ENCODE data around the gene ACTN3.

The ACTN3 gene

DNA sequence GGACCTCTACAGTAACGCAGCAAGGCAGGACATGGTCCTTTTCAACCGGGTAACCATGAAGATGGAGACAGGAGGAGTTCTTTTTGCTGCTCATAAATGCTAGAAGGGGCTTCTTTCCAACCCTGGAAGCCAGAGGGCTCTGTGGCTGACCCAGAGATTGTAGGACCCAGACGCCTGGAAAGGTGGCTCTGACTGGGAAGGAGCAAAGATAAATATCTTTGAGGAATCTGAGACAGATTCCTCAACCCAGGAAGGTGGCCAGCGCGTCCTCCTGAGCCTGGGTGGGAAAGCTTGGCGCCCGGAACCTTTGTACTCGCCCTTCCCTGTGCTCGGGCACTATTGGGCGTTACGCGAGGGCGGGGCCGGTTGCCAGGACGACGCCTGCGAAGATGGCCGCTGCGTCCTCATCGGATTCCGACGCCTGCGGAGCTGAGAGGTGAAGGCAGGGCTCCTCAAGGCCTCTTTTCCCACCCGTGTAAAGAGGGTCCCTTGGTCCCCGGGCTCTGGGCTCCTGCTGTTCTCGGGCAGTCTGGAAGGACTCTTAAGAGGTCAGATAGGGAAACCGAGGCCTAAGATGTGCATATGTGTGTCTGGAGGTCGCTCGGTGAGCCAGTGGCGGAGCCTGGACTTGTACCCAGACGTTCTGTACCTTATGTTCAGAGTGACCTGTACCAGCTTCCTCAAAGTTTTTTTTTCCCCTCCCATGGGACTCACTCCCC, 36.3 kb upstream of the ACTN3 start, which contains the start of gene BBS1:
TSS of gene BBS1 (plus strand) at position 365 of the 719 bp plus-strand sequence. CDS start at position 390, 25 bp downstream.
- Histone ChIP-seq H3K27ac (ENCODE audit: low read depth, low read length) (peak within 1 kb of the TSS; percentile 72), H4K8ac (ENCODE audit: low read depth, low read length) (peak within 1 kb of the TSS; percentile 58), H3K4me3 (ENCODE audit: low read length) (peak within 1 kb of the TSS; percentile 99), H3K4ac (ENCODE audit: low read depth, low read length) (no peak within 1 kb of the TSS), H3K36me3 (ENCODE audit: control insufficient read depth, insufficient read depth, low read length) (peaks cover 3% of the 10 kb centered on the region), H3K18ac (ENCODE audit: low read length) (no peak within 1 kb of the TSS), H3K27me3 (ENCODE audit: insufficient read depth, low read length, poor library complexity) (no peaks in the 10 kb centered on the region), H3K4me2 (ENCODE audit: low read length) (peak within 1 kb of the TSS; percentile 100), H3K4me1 (ENCODE audit: control insufficient read depth, low read depth, low read length) (no peaks in the 10 kb centered on the region), H3K79me1 (ENCODE audit: low read length) (peaks cover 6% of the 10 kb centered on the region), H2AK5ac (ENCODE audit: low read length) (peak within 1 kb of the TSS; percentile 24), H4K5ac (ENCODE audit: low read length) (peak within 1 kb of the TSS; percentile 56), H3K56ac (ENCODE audit: low read length) (peak within 1 kb of the TSS; percentile 92), H3K79me2 (ENCODE audit: control insufficient read depth, insufficient read depth, low read length) (peaks cover 3% of the 10 kb centered on the region), H3K9ac (ENCODE audit: low read length) (peak within 1 kb of the TSS; percentile 89), H3K23ac (ENCODE audit: low read length) (no peak within 1 kb of the TSS), H2BK15ac (replicated peaks; ENCODE audit: low read depth) (no peak within 1 kb of the TSS), H2BK120ac (ENCODE audit: low read depth, low read length) (no peak within 1 kb of the TSS), H2BK5ac (ENCODE audit: low read length) (no peak within 1 kb of the TSS)
- peak; percentile 96 for DNase-seq
- WGBS (ENCODE audit: extremely low coverage, insufficient coverage, low lambda C conversion rate), result no CpG with 5 or more reads among the region's 31 CpGs

DNA sequence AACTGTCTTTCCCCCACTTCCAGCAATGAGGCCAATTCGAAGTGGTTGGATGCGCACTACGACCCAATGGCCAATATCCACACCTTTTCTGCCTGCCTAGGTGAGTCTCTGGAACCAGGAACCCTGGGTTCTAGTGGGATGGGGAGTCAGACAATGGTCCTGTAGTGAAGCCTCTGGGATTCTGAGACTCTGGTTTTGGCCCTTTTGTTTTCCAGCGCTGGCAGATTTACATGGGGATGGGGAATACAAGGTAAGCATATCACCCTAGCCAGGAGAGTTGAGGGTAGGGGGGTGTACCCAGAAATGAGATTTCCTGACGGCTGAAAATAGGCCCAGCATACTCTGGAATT, 35.7 kb upstream of the ACTN3 start:
- Histone ChIP-seq H3K9ac (ENCODE audit: low read length) (peak overlapping the region; percentile 89), H3K36me3 (ENCODE audit: control insufficient read depth, insufficient read depth, low read length) (peaks cover 3% of the 10 kb centered on the region), H3K79me2 (ENCODE audit: control insufficient read depth, insufficient read depth, low read length) (peaks cover 3% of the 10 kb centered on the region), H2BK120ac (ENCODE audit: low read depth, low read length) (no peak overlapping the region), H4K5ac (ENCODE audit: low read length) (peak overlapping the region; percentile 56), H4K8ac (ENCODE audit: low read depth, low read length) (peak overlapping the region; percentile 58), H2BK5ac (ENCODE audit: low read length) (no peak overlapping the region), H3K4me2 (ENCODE audit: low read length) (peak overlapping the region; percentile 100), H3K56ac (ENCODE audit: low read length) (peak overlapping the region; percentile 92), H3K4me1 (ENCODE audit: control insufficient read depth, low read depth, low read length) (no peaks in the 10 kb centered on the region), H3K79me1 (ENCODE audit: low read length) (peaks cover 6% of the 10 kb centered on the region), H3K27ac (ENCODE audit: low read depth, low read length) (no peak overlapping the region), H3K18ac (ENCODE audit: low read length) (no peak overlapping the region), H3K27me3 (ENCODE audit: insufficient read depth, low read length, poor library complexity) (no peaks in the 10 kb centered on the region), H3K4me3 (ENCODE audit: low read length) (peak overlapping the region; percentile 99), H3K23ac (ENCODE audit: low read length) (no peak overlapping the region), H2BK15ac (replicated peaks; ENCODE audit: low read depth) (no peak overlapping the region), H3K4ac (ENCODE audit: low read depth, low read length) (no peak overlapping the region), H2AK5ac (ENCODE audit: low read length) (peak overlapping the region; percentile 24)
- no peak for DNase-seq
- WGBS (ENCODE audit: extremely low coverage, insufficient coverage, low lambda C conversion rate), result no CpG with 5 or more reads among the region's 5 CpGs

DNA sequence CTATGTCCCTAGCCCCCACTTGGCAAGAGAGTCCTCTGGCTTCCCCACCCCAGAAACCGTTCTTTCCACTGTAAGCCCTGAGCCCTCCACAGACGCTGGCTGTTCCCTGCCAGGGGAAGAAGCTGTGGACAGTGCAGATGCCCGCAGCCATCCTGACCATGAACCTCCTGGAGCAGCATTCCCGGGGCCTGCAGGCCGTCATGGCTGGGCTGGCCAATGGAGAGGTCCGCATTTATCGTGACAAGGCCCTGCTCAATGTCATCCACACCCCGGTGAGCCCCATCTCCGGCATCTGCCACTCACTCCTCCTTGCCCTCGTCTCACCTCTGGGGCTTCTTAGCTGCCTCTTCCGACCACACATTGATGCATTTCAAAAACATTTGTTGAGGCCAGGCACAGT, 23.1 kb upstream of the ACTN3 start:
- Histone ChIP-seq H3K18ac (ENCODE audit: low read length) (no peak overlapping the region), H4K5ac (ENCODE audit: low read length) (no peak overlapping the region), H3K36me3 (ENCODE audit: control insufficient read depth, insufficient read depth, low read length) (peaks cover 2% of the 10 kb centered on the region), H2BK120ac (ENCODE audit: low read depth, low read length) (no peak overlapping the region), H3K79me1 (ENCODE audit: low read length) (no peaks in the 10 kb centered on the region), H3K4me2 (ENCODE audit: low read length) (no peak overlapping the region), H3K79me2 (ENCODE audit: control insufficient read depth, insufficient read depth, low read length) (no peaks in the 10 kb centered on the region), H3K27me3 (ENCODE audit: insufficient read depth, low read length, poor library complexity) (no peaks in the 10 kb centered on the region), H3K4me3 (ENCODE audit: low read length) (no peak overlapping the region), H3K56ac (ENCODE audit: low read length) (no peak overlapping the region), H3K4me1 (ENCODE audit: control insufficient read depth, low read depth, low read length) (no peaks in the 10 kb centered on the region), H3K27ac (ENCODE audit: low read depth, low read length) (no peak overlapping the region), H3K23ac (ENCODE audit: low read length) (no peak overlapping the region), H2AK5ac (ENCODE audit: low read length) (no peak overlapping the region), H2BK5ac (ENCODE audit: low read length) (no peak overlapping the region), H3K4ac (ENCODE audit: low read depth, low read length) (no peak overlapping the region), H4K8ac (ENCODE audit: low read depth, low read length) (no peak overlapping the region), H3K9ac (ENCODE audit: low read length) (no peak overlapping the region), H2BK15ac (replicated peaks; ENCODE audit: low read depth) (no peak overlapping the region)
- no peak for DNase-seq
- no CpG with 5 or more reads among the region's 11 CpGs for WGBS (ENCODE audit: extremely low coverage, insufficient coverage, low lambda C conversion rate)

DNA sequence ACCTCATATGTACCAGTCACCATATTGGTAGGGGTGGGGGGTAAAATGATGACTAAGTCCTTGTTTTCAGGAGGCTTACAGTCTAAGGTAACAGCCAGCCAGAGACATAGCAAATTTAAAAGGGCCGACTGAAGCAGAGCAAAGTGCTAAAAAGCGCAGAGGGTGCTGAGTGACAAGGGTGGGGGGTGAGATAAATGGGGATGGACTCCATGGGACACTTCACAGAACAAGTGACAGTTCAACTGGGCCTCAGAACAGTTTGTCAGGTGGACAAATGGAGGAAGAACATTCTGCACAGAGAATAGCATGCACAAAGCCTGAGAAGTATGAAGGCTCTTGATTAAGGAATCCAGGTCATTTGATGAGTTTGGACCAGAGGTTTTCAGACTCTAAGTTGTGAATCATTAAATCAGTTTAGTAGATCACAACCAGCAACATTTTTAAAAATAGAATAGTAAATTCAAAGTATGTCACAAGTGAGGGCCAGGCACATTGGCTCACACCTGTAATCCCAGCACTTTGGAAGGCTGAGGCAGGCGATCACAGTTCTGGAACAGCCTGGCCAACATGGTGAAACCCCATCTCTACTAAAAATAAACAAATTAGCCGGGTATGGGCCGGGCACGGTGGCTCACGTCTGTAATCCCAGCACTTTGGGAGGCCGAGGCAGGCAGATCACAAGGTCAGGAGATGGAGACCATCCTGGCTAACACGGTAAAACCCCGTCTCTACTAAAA, 22.2 kb upstream of the ACTN3 start:
- H2BK15ac ChIP-seq (replicated peaks; ENCODE audit: low read depth), result no peak overlapping the region
- no peak overlapping the region for H2BK120ac ChIP-seq (ENCODE audit: low read depth, low read length)
- no peak overlapping the region for H3K4me3 ChIP-seq (ENCODE audit: low read length)
- no peak overlapping the region for H2AK5ac ChIP-seq (ENCODE audit: low read length)
- no peak overlapping the region for H2BK5ac ChIP-seq (ENCODE audit: low read length)
- no peak overlapping the region for H3K18ac ChIP-seq (ENCODE audit: low read length)
- no peaks in the 10 kb centered on the region for H3K4me1 ChIP-seq (ENCODE audit: control insufficient read depth, low read depth, low read length)
- no peaks in the 10 kb centered on the region for H3K79me2 ChIP-seq (ENCODE audit: control insufficient read depth, insufficient read depth, low read length)
- H3K4me2 ChIP-seq (ENCODE audit: low read length), result no peak overlapping the region
- H4K8ac ChIP-seq (ENCODE audit: low read depth, low read length), result no peak overlapping the region
- no CpG with 5 or more reads among the region's 10 CpGs for WGBS (ENCODE audit: extremely low coverage, insufficient coverage, low lambda C conversion rate)
- H3K23ac ChIP-seq (ENCODE audit: low read length), result no peak overlapping the region
- no peak overlapping the region for H3K9ac ChIP-seq (ENCODE audit: low read length)
- H3K36me3 ChIP-seq (ENCODE audit: control insufficient read depth, insufficient read depth, low read length), result peaks cover under 1% of the 10 kb centered on the region
- H3K4ac ChIP-seq (ENCODE audit: low read depth, low read length), result no peak overlapping the region
- H4K5ac ChIP-seq (ENCODE audit: low read length), result no peak overlapping the region
- H3K56ac ChIP-seq (ENCODE audit: low read length), result no peak overlapping the region
- no peaks in the 10 kb centered on the region for H3K79me1 ChIP-seq (ENCODE audit: low read length)
- no peak for DNase-seq
- H3K27ac ChIP-seq (ENCODE audit: low read depth, low read length), result no peak overlapping the region
- no peaks in the 10 kb centered on the region for H3K27me3 ChIP-seq (ENCODE audit: insufficient read depth, low read length, poor library complexity)

DNA sequence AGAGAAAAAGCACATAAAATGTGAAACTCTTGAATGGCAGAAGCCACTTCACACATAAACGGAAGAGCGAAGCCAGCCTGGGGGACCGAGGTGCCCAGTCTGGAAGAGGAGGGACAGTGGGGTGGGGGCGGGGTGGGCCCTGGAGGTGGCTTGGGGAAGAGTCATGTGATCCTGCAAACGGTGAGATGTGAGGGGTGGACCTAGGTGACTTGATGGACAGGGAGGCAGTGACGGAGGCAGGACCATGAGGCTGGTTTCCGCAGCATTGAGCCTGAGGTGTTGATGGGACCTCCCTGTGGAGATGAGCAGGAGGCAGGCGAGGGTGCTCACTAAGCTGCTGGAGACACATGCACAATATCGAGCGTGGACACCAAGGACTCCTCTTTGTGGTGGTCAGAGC, 17.6 kb upstream of the ACTN3 start:
- Histone ChIP-seq H3K79me1 (ENCODE audit: low read length) (no peaks in the 10 kb centered on the region), H3K27ac (ENCODE audit: low read depth, low read length) (no peak overlapping the region), H3K79me2 (ENCODE audit: control insufficient read depth, insufficient read depth, low read length) (no peaks in the 10 kb centered on the region), H3K36me3 (ENCODE audit: control insufficient read depth, insufficient read depth, low read length) (no peaks in the 10 kb centered on the region), H2BK120ac (ENCODE audit: low read depth, low read length) (no peak overlapping the region), H4K8ac (ENCODE audit: low read depth, low read length) (no peak overlapping the region), H2BK5ac (ENCODE audit: low read length) (no peak overlapping the region), H3K18ac (ENCODE audit: low read length) (no peak overlapping the region), H3K4me3 (ENCODE audit: low read length) (no peak overlapping the region), H4K5ac (ENCODE audit: low read length) (no peak overlapping the region), H2BK15ac (replicated peaks; ENCODE audit: low read depth) (no peak overlapping the region), H3K27me3 (ENCODE audit: insufficient read depth, low read length, poor library complexity) (no peaks in the 10 kb centered on the region), H3K4me1 (ENCODE audit: control insufficient read depth, low read depth, low read length) (no peaks in the 10 kb centered on the region), H2AK5ac (ENCODE audit: low read length) (no peak overlapping the region), H3K56ac (ENCODE audit: low read length) (peak overlapping the region; percentile 42), H3K4me2 (ENCODE audit: low read length) (no peak overlapping the region), H3K9ac (ENCODE audit: low read length) (no peak overlapping the region), H3K23ac (ENCODE audit: low read length) (no peak overlapping the region), H3K4ac (ENCODE audit: low read depth, low read length) (no peak overlapping the region)
- peak; percentile 50 for DNase-seq
- WGBS (ENCODE audit: extremely low coverage, insufficient coverage, low lambda C conversion rate), result no CpG with 5 or more reads among the region's 10 CpGs

Measured in mesendoderm (in vitro differentiated cells).